ENCODE measurements around the gene MEX3D.

The MEX3D gene

GRCh38 chr19:1568320-1569019 is at the start of gene MEX3D:
Gene MEX3D (minus strand): TSS chr19:1568325. CDS start chr19:1568058, 267 bp downstream.
- DNase-seq, result peak; percentile 71

- no peak for DNase-seq
Observed at GRCh38 chr19:1616875-1617274, 48.8 kb upstream of the MEX3D start.

- DNase-seq, result no peak
Observed at GRCh38 chr19:1616396-1616795, 48.3 kb upstream of the MEX3D start.

GRCh38 chr19:1615156-1615765 is 47.1 kb upstream of the MEX3D start:
- DNase-seq, result no peak

GRCh38 chr19:1613808-1614570 is 45.9 kb upstream of the MEX3D start:
- DNase-seq, result no peak

GRCh38 chr19:1613146-1613545 is 45.0 kb upstream of the MEX3D start:
- no peak for DNase-seq

GRCh38 chr19:1612114-1613086 is 44.3 kb upstream of the MEX3D start:
- DNase-seq, result no peak

- no peak for DNase-seq
Observed at GRCh38 chr19:1611353-1611752, 43.2 kb upstream of the MEX3D start.

- no peak for DNase-seq
Observed at GRCh38 chr19:1610579-1610978, 42.5 kb upstream of the MEX3D start.

GRCh38 chr19:1609680-1610474 is 41.8 kb upstream of the MEX3D start:
- no peak for DNase-seq

- DNase-seq, result no peak
Observed at GRCh38 chr19:1609103-1609396, 40.9 kb upstream of the MEX3D start.

GRCh38 chr19:1608359-1609102 is 40.4 kb upstream of the MEX3D start:
- no peak for DNase-seq

GRCh38 chr19:1606138-1606651 is 38.1 kb upstream of the MEX3D start:
- DNase-seq, result no peak

- peak; percentile 95 for DNase-seq
Observed at GRCh38 chr19:1605236-1606137, 37.4 kb upstream of the MEX3D start, which contains the start of gene UQCR11. Gene UQCR11 (minus strand): TSS chr19:1605462. CDS start chr19:1605409, 53 bp downstream.

GRCh38 chr19:1602091-1602707 is 34.1 kb upstream of the MEX3D start:
- no peak for DNase-seq

GRCh38 chr19:1601613-1602064 is 33.5 kb upstream of the MEX3D start:
- no peak for DNase-seq

GRCh38 chr19:1599460-1599846 is 31.3 kb upstream of the MEX3D start:
- no peak for DNase-seq

GRCh38 chr19:1598777-1599459 is 30.8 kb upstream of the MEX3D start:
- DNase-seq, result no peak

- DNase-seq, result no peak
Observed at GRCh38 chr19:1593501-1593772, 25.3 kb upstream of the MEX3D start.

Measured in NCI-H1105 (cell line).